NB4 (cell line): Measurements from ENCODE around the gene ARFGAP1.

Source experiments
- MYC ChIP-seq: IDR thresholded peaks from 2 replicates; pipeline ENCODE4 v1.6.1; 2011; ENCODE audit warnings: low read depth, low read length
- POLR2A ChIP-seq: IDR thresholded peaks from 2 replicates; pipeline ENCODE4 v1.6.1; 2011; ENCODE audit warnings: mild to moderate bottlenecking; ENCODE audit not compliant: insufficient read length; ENCODE audit errors: extremely low read depth
- TF ChIP-seq, protein P1 (sequence below): IDR thresholded peaks from one replicate; pipeline ENCODE4 v1.5.1; 2012; ENCODE audit warnings: low read depth, low read length
- TF ChIP-seq, protein P2 (sequence below): IDR thresholded peaks from 2 replicates; pipeline ENCODE4 v1.6.1; 2011; ENCODE audit warnings: low read depth, low read length

DNA sequence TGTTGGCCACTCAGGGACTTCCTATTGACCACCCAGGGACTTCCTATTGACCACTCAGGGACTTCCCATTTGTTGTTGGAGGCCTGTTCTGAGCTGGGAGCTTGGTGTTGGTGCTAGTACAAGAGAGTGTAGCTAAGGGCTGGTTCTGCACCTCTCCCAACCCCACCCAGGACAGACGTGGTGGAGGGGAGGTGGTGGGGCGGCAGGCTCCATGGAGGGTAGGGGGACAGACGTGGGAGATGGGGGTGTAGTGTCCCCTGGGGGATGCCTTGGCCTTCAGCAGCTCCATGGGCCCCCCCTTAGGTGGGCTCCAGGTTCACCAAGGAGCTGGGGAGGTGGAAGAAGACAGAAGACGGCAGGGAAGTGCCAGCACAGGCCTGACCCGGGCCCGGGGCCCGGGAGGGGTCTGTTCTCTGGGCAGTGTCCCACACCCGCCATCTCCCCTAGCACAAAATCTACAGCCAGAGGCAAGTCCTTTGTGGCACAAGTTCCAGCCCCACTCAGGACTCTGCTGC lies 54.7 kb downstream of the ARFGAP1 start:
- TF ChIP-seq, protein P1, sequence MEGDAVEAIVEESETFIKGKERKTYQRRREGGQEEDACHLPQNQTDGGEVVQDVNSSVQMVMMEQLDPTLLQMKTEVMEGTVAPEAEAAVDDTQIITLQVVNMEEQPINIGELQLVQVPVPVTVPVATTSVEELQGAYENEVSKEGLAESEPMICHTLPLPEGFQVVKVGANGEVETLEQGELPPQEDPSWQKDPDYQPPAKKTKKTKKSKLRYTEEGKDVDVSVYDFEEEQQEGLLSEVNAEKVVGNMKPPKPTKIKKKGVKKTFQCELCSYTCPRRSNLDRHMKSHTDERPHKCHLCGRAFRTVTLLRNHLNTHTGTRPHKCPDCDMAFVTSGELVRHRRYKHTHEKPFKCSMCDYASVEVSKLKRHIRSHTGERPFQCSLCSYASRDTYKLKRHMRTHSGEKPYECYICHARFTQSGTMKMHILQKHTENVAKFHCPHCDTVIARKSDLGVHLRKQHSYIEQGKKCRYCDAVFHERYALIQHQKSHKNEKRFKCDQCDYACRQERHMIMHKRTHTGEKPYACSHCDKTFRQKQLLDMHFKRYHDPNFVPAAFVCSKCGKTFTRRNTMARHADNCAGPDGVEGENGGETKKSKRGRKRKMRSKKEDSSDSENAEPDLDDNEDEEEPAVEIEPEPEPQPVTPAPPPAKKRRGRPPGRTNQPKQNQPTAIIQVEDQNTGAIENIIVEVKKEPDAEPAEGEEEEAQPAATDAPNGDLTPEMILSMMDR, result no peak
- no peak for TF ChIP-seq POLR2A
- TF ChIP-seq, protein P2, sequence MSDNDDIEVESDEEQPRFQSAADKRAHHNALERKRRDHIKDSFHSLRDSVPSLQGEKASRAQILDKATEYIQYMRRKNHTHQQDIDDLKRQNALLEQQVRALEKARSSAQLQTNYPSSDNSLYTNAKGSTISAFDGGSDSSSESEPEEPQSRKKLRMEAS, result no peak
- TF ChIP-seq MYC, result no peak
